ENCODE results near the gene TUBGCP6. TPM values are rescaled to one million over a fixed set of nuclear protein-coding genes. Genes with fewer than 3 reads are reported as not detected.
A peak's percentile ranks its signal among the peaks of the same experiment; 100 is the strongest.

TUBGCP6 gene
- total RNA-seq, 1 donor from 2014 or later = 51.7 TPM

DNA sequence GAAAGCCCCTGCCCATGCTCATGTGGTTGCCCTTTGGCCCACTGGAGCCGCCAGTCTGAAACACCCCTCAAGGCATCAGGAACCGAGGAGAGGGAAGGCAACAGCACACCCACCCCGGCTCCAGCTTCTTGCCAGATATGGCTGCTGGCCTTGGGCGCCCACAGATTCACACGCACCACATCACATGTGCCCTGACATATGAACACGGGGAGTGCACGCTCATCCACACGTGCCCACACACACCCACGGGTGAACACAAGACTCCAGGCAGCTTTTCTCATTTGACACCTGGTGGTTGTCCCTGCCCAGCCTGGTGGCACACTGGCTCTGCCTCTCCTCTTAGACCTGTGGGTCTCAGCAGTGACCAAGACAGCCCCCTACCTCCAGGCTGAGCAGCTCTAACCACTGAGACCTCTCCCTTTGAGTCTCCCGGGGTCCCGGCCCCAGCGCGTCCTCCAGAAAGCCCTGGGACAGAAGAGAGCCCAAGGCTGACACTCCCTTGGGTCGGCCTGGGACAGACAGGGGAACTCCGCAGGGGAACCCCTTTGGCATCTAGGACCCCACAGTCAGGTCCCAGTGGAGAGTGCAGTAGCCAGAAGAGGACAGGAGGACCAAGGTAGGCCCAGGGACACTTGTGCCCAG is 19.4 kb upstream of the TUBGCP6 start:
- H3K4me3 Mint-ChIP-seq = no peak overlapping the region
- peaks cover 10% of the 10 kb centered on the region for H3K27me3 Mint-ChIP-seq
- intact Hi-C loops (cut with micrococcal nuclease) = no loop called here
- H3K9me3 Mint-ChIP-seq = no peaks in the 10 kb centered on the region
- H3K36me3 Mint-ChIP-seq (ENCODE audit: low read depth) = peaks cover 3% of the 10 kb centered on the region
- DNase-seq = no peak
- H3K4me1 Mint-ChIP-seq = peaks cover 9% of the 10 kb centered on the region
- H3K27ac Mint-ChIP-seq = no peak overlapping the region

DNA sequence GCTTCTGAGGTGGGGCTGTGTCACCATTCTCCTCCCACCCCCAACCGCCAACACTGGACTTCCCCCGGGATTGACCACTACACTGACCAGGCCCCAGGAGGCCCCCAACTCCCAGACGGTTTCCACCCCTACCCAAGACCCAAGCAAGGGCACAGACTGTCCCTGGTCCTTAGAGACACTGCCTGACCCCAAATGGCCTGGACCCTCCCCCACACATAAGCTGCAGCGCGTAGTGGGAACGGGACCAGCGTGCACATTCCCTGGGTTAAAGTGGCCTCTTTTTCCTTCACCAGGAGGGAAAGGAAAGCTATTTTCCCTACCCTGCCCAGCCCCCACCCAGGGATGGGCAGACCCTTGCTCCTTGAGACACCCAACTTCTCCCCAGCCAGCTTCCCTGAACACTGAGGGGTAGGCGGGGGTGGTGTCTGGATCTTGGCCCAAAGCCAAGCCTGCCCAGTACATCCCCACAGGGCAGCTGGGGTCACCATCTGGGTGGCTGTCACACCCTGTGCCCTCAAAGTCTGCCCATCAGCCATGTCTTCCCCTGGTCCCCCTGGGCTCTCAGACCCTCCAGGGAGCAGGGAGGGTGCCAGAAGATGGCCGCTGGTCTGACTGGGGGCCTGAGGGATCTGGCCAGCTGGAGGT is 18.3 kb upstream of the TUBGCP6 start:
- H3K4me1 Mint-ChIP-seq = peaks cover 6% of the 10 kb centered on the region
- no peaks in the 10 kb centered on the region for H3K9me3 Mint-ChIP-seq
- peaks cover 3% of the 10 kb centered on the region for H3K36me3 Mint-ChIP-seq (ENCODE audit: low read depth)
- H3K27me3 Mint-ChIP-seq = peaks cover 12% of the 10 kb centered on the region
- DNase-seq = no peak
- H3K27ac Mint-ChIP-seq = no peak overlapping the region
- no peak overlapping the region for H3K4me3 Mint-ChIP-seq
- intact Hi-C loops (cut with micrococcal nuclease) = no loop called here

DNA sequence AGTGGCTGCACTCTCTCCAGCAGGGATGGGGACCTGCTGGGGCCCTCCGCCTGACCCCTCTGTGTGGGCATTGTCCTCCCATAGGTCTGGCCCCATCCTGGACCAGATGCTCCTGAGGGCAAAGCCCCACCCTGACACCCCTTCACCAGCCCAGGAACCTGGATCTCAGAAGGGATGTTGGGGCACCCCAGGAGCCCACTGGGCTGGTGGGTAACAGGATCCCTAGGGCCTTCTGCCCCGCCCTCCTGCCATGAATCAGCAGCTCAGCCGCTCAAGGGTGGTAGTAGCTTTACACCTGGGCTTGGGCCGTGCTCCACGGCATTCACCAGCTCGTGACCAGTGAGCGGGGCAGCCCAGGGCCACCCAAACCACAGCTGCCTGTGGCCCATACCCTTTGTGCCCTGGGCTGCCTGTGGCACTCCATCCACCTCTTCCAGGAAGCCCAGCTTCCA is 17.7 kb upstream of the TUBGCP6 start:
- DNase-seq = no peak
- Mint-ChIP-seq H3K27ac (peak overlapping the region; percentile 66), H3K27me3 (peaks cover 12% of the 10 kb centered on the region), H3K9me3 (no peaks in the 10 kb centered on the region), H3K36me3 (ENCODE audit: low read depth) (peaks cover 3% of the 10 kb centered on the region), H3K4me1 (peaks cover 5% of the 10 kb centered on the region), H3K4me3 (peak overlapping the region; percentile 80)
- intact Hi-C loops (cut with micrococcal nuclease) = no loop called here

DNA sequence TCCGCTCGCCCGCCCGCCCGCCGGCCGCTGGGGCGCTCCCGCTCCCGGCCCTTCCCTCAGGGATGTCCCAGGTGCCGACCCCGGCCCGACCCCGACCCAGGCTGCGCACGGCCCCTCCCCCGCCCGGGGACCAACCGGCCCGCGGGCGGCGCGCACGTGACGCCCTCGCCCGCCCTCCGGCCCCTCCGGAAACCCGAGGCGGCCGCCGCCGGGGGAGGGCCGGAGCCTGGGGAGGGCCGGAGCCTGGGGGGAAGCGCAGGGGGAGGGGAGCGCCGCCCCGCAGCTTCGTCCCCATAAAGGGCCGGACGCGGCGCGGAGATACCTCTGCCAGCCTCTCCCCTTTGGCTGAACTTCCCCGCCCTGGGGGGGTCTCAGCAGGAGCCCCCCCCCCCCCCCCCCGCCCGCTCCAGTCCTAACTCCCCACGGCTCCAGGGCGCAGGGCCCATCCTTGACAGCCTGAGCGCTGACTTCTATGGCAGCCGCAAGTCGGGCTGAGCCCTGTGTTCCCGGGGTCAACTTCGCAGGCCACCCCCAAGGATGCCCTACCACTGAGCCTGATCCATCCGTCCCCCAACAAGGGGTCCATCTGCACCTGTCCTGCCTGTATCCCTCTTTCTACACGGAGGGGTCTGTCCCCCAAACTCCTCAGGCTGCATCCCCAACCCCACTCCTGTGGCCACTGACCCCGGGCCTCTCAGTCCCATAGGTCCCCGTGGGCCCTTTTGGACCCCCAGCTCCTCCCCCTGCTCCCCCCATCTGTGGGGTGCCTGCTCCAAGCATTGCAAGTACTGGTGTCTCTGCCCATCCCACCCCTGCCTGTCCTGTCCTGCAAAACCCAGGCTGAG is 17.0 kb upstream of the TUBGCP6 start, which contains the start of gene MAPK12:
Gene MAPK12 (minus strand): TSS at position 69 of the 845 bp plus-strand sequence. CDS start 174 bp downstream, outside the sequence.
- intact Hi-C loops (cut with micrococcal nuclease) = no loop called here
- no peak for DNase-seq
- peak within 1 kb of the TSS; percentile 66 for H3K27ac Mint-ChIP-seq
- peaks cover 5% of the 10 kb centered on the region for H3K4me1 Mint-ChIP-seq
- H3K4me3 Mint-ChIP-seq = peak within 1 kb of the TSS; percentile 80
- peaks cover 3% of the 10 kb centered on the region for H3K36me3 Mint-ChIP-seq (ENCODE audit: low read depth)
- no peaks in the 10 kb centered on the region for H3K9me3 Mint-ChIP-seq
- peaks cover 12% of the 10 kb centered on the region for H3K27me3 Mint-ChIP-seq

DNA sequence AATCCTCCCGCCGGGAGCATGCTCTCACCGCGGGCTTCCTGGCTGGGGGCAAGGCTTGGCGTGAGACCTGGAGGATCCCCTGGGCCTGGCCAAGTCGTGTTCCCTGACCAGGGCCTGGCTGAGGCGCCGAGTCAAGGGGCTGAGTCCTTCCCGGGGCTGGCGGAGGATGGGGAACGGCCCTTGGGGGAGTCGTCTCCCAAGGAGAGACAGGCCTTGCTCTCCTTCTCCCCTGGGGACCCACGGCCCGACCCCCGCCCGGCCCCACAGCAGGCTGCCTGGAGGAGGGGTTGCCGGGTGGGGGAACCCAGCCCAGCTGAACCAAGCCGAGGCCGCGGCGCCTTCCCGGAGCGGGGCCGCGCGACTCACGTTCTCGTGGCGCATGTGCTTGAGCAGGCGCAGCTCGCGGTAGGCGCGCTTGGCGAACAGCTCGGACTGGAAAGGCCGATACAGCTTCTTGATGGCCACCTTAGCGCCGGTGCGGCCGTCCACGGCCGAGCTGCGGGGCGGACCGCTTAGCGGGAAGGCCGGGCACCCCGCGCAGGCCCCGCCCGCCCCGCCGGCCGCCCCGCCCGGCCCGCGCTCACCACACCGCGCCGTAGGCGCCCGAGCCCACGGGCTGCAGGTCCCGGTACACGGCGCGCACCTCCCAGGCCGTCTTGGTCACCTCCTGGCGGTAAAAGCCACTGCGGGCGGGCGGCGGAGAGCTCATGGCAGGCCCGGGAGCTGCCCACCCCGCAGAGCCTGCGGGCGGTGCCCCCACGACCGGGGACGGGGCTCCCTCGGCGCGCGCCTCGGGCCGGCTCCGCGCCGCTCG is 16.2 kb upstream of the TUBGCP6 start:
- intact Hi-C loops (cut with micrococcal nuclease) = no loop called here
- H3K27ac Mint-ChIP-seq = no peak overlapping the region
- H3K36me3 Mint-ChIP-seq (ENCODE audit: low read depth) = peaks cover 3% of the 10 kb centered on the region
- H3K27me3 Mint-ChIP-seq = peaks cover 12% of the 10 kb centered on the region
- peak overlapping the region; percentile 62 for H3K4me3 Mint-ChIP-seq
- peak; percentile 80 for DNase-seq
- peaks cover 5% of the 10 kb centered on the region for H3K4me1 Mint-ChIP-seq
- no peaks in the 10 kb centered on the region for H3K9me3 Mint-ChIP-seq

DNA sequence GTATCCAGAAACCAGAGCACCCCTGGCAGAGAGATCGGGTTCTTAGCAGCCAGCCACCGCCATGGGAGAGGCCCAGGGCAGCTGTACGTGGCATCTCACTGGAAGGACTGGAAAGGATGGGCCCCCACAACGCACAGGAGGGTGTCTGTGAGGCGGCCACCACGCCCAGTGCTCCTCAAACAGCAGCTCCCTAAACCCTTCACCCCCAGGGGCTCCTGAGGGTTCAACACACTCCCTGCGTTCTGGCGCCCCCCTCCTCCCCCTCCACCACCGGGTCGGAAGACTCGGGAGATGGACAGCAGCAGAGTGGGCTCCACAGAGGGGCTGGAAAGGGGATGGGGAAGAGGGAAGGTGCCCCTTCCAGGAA is 15.6 kb upstream of the TUBGCP6 start:
- no peak for DNase-seq
- peaks cover 3% of the 10 kb centered on the region for H3K36me3 Mint-ChIP-seq (ENCODE audit: low read depth)
- intact Hi-C loops (cut with micrococcal nuclease) = no loop called here
- H3K9me3 Mint-ChIP-seq = no peaks in the 10 kb centered on the region
- peak overlapping the region; percentile 62 for H3K4me3 Mint-ChIP-seq
- H3K4me1 Mint-ChIP-seq = peaks cover 5% of the 10 kb centered on the region
- H3K27me3 Mint-ChIP-seq = peaks cover 12% of the 10 kb centered on the region
- no peak overlapping the region for H3K27ac Mint-ChIP-seq

DNA sequence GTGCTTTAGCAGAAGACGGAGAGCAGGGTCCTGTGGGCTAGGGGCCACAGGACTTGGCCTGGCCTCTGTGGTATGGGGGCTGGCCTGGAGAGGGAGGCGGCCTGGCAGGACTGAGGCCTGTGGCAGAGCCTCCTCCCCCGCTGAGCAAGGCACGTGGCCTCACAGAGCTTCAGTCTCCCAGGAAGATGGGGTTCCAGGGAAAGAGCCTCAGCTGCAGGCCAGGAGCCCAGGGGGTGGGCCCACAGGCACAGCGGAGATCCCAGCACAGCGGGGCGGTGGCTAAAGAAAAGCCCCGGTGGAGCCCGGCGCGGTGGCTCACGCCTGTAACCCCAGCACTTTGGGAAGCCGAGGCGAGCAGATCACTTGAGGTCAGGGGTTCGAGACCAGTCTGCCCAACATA is 14.5 kb upstream of the TUBGCP6 start:
- H3K9me3 Mint-ChIP-seq = no peaks in the 10 kb centered on the region
- H3K4me3 Mint-ChIP-seq = no peak overlapping the region
- DNase-seq = no peak
- H3K27me3 Mint-ChIP-seq = peaks cover 12% of the 10 kb centered on the region
- no peak overlapping the region for H3K27ac Mint-ChIP-seq
- H3K36me3 Mint-ChIP-seq (ENCODE audit: low read depth) = no peaks in the 10 kb centered on the region
- H3K4me1 Mint-ChIP-seq = peaks cover 5% of the 10 kb centered on the region
- intact Hi-C loops (cut with micrococcal nuclease) = no loop called here

DNA sequence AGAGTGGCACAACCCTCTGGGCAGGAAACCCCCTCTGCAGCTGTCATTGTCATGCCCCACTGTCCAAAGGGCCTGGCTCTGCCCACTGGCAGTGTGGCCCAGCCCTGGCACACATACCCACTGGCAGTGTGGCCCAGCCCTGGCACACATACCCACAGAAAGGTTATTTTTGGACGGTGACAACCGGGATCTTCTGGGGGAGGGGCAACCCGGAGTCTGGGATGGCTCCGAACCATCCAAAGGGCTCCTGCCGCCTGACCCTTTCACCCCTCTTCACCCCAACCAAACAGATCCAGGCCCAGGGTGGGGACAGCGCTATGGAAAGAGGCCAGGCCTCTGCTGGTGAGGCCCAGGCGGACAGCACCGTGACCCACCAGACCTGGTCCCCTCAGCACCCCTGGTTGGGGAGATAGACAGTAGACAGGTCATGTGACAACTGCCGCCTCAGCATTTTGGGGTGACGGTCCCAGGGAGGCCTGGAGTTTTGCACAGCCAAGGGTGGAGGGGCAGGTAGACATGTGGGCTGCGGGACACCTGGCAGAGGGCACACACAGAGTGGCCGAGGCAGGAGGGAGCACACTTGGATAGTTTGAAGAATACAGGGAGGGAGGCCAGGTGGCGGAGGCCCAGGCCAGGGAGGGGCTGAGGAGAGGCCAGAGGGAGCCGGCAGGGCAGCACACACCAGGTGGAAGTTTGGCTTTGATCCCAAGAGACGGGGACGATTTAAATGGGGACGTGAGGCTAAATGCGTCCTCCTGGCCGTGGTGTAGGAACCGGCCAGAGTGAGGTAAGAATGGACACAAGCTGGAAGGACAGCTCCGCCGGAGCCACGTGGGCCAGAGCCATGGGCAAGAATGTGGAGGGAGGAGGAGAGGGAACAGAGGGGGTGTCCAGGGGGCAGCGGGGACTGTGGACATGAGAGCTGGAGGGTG is 13.8 kb upstream of the TUBGCP6 start:
- no peaks in the 10 kb centered on the region for H3K36me3 Mint-ChIP-seq (ENCODE audit: low read depth)
- intact Hi-C loops (cut with micrococcal nuclease) = no loop called here
- peaks cover 5% of the 10 kb centered on the region for H3K4me1 Mint-ChIP-seq
- H3K9me3 Mint-ChIP-seq = no peaks in the 10 kb centered on the region
- H3K27ac Mint-ChIP-seq = no peak overlapping the region
- no peak for DNase-seq
- H3K4me3 Mint-ChIP-seq = peak overlapping the region; percentile 40
- peaks cover 12% of the 10 kb centered on the region for H3K27me3 Mint-ChIP-seq

DNA sequence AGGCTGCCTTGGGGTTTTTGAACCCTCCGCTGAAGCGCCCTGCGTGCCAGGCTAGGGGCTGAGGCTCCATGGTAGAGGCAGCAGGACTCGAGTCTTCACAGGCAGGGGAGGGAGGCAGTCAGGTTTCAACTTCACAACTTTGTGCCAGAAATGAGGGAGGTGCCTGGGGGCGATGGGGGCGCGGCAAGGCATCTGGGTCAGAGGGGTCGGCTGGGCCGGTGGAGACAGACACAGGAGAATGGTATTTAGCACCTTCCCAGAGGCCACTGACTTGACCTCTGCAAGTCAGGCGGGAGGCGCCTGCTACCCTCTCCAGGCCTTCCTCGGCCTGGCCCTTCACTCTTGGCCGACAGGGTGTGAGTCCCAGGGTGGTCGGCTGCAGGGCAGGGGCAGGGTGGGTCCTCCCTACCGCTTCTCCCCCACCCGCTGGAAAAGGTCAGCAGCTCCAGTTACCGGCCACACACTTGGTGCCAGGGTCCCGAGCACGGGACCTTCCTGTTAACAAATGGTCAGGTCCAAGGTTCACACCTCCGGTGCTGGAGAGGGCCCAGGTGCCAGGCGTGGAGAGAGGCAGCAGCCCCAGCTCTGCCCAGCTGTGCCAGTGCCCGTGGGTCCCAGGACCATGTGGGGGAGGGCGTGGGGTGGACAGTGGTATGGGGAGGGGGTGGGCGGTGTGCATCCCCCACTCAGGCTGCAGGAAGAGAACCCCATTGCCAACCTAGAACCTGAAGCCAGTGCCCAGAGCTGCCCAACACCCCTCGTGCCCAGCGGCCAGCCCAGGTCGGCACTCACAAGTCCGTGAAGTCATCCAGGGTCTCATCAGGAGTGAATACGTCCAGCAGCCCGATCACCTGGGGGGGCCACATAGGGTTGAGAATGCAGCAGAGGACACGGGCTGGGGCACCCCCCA is 12.9 kb upstream of the TUBGCP6 start:
- Mint-ChIP-seq H3K27me3 (peaks cover 12% of the 10 kb centered on the region), H3K36me3 (ENCODE audit: low read depth) (no peaks in the 10 kb centered on the region), H3K9me3 (no peaks in the 10 kb centered on the region), H3K4me3 (no peak overlapping the region), H3K27ac (no peak overlapping the region), H3K4me1 (peaks cover 5% of the 10 kb centered on the region)
- DNase-seq = no peak
- intact Hi-C loops (cut with micrococcal nuclease) = no loop called here

DNA sequence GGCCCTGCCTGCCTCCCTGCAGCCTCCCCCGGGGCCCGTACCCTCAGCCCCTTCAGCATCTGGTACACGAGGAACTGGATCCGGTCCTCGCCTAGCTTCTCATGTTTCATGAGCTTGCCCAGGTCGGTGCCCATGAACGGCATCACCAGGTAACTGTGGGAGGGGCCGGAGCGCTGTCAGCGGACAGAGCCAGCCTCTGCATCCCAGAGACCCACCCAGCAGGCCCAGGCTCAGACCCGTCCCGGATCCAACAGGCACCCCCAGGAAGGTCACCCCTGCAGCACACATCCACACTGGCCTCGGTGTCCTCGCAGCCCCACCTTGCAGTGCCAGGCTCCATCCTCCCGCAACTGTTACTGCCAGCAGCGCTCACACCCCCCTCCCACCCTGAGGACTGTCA is 12.2 kb upstream of the TUBGCP6 start:
- DNase-seq = no peak
- peaks cover 6% of the 10 kb centered on the region for H3K27me3 Mint-ChIP-seq
- H3K27ac Mint-ChIP-seq = no peak overlapping the region
- H3K4me1 Mint-ChIP-seq = peaks cover under 1% of the 10 kb centered on the region
- no peaks in the 10 kb centered on the region for H3K9me3 Mint-ChIP-seq
- H3K36me3 Mint-ChIP-seq (ENCODE audit: low read depth) = no peaks in the 10 kb centered on the region
- H3K4me3 Mint-ChIP-seq = no peak overlapping the region
- intact Hi-C loops (cut with micrococcal nuclease) = no loop called here

DNA sequence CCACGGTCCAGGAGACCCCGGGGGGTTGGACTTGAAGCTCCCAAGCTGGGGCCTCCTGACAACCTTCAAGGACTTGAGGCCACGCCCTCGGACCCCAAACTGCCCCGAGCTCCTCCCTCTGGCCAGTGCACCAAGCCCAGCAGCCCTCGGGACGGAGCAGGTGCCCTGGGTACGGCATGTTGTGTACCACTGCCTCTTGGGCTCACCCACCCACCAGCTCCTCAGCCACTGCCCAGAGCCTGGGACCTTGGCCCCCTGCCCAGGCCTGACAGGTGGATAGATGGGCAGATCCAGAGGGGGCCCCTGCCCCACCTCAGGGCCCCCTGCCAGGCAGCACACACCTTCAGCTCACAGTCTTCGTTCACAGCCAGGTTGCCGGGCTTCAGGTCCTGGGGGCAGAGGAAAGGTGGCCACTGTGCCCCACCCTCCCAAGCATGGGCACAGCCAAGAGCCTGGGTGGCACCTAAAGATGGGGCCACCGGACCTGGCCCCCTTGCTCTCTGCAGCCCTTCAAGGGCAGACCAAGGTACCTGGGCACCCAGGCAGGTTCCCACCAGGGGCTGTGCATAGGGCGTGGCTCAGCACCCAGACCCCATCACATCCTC is 11.5 kb upstream of the TUBGCP6 start:
- Mint-ChIP-seq H3K4me1 (no peaks in the 10 kb centered on the region), H3K9me3 (no peaks in the 10 kb centered on the region), H3K36me3 (ENCODE audit: low read depth) (no peaks in the 10 kb centered on the region), H3K27me3 (peaks cover 4% of the 10 kb centered on the region), H3K4me3 (no peak overlapping the region), H3K27ac (no peak overlapping the region)
- no peak for DNase-seq
- intact Hi-C loops (cut with micrococcal nuclease) = no loop called here

DNA sequence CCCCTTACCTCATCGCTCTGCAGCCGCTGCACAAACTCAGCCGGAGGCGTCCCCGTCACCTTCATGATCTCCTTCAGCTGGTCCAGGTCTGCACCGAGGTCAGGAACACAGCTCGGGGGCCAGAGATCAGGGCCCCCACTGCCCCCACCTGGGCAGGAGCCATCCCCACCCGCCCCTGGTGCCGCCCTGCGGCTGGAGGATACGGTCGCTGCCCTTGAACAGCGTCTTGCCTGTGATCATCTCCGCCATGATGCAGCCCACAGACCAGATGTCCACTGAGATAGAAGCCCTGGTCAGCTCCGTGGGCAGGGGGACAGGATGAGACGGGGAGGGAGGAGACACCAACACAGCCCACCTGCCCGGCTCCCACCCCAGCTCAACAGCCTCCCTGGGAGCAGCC is 10.8 kb upstream of the TUBGCP6 start:
- Mint-ChIP-seq H3K27ac (no peak overlapping the region), H3K27me3 (peaks cover 4% of the 10 kb centered on the region), H3K36me3 (ENCODE audit: low read depth) (no peaks in the 10 kb centered on the region), H3K9me3 (no peaks in the 10 kb centered on the region), H3K4me1 (no peaks in the 10 kb centered on the region), H3K4me3 (no peak overlapping the region)
- intact Hi-C loops (cut with micrococcal nuclease) = no loop called here
- DNase-seq = no peak
